CD8-positive, alpha-beta memory T cell (primary cell): Measurements from ENCODE around the gene CD22. TPM values are rescaled to one million over a fixed set of nuclear protein-coding genes. Genes with fewer than 3 reads are reported as not detected.

Experiments
- CTCF ChIA-PET: fragments of 350-600 bp; sonication (Branson Sonifier 250); formaldehyde crosslinking; loops from one replicate; lab custom pipeline; 2021; ENCODE audit warnings: antibody characterized with exemption; lab: Charles Lee
- POLR2A ChIA-PET: fragments of 350-600 bp; sonication (Branson Sonifier 250); formaldehyde crosslinking; loops from one replicate; lab custom pipeline; 2021; ENCODE audit warnings: antibody characterized with exemption; lab: Charles Lee
- DNase-seq, 5 donors: peaks; one replicate each; pipeline versions ENCODE4 v3.0.0 to v3.0.0-alpha.2; 2020 to 2022; ENCODE audit warnings: mixed read lengths in 1 of 5
- H3K27ac ChIP-seq: one replicate; pipeline ENCODE4 v1.7.0; 2013; ENCODE audit warnings: low read depth, mild to moderate bottlenecking, low read length, moderate library complexity
- H3K27me3 ChIP-seq: 2 replicates; pipeline ENCODE4 v1.7.0; 2013; ENCODE audit warnings: low read length, mild to moderate bottlenecking; ENCODE audit not compliant: insufficient read depth, poor library complexity, severe bottlenecking
- H3K36me3 ChIP-seq: 2 replicates; pipeline ENCODE4 v1.7.0; 2013; ENCODE audit warnings: mild to moderate bottlenecking, low read length, moderate library complexity; ENCODE audit not compliant: insufficient read depth
- H3K4me1 ChIP-seq: 2 replicates; pipeline ENCODE4 v1.7.0; 2013; ENCODE audit warnings: mild to moderate bottlenecking, low read length, moderate library complexity; ENCODE audit not compliant: insufficient read depth
- H3K4me3 ChIP-seq: 2 replicates; pipeline ENCODE4 v1.7.0; 2013; ENCODE audit warnings: mild to moderate bottlenecking, low read length
- H3K9me3 ChIP-seq: 2 replicates; pipeline ENCODE4 v1.7.0; 2013; ENCODE audit warnings: mild to moderate bottlenecking, low read length
- H3K27ac Mint-ChIP-seq, 8 donors: one replicate each; pipeline ENCODE4 v1.8.0; 2020 to 2021; ENCODE audit warnings: mixed read lengths in 8 of 8, mild to moderate bottlenecking in 6 of 8, inconsistent platforms in 3 of 8, moderate library complexity in 3 of 8
- H3K27me3 Mint-ChIP-seq, 2 donors: one replicate each; pipeline ENCODE4 v1.8.0; 2020 to 2021; ENCODE audit warnings: mixed read lengths in 2 of 2, mild to moderate bottlenecking in 1 of 2, moderate library complexity in 1 of 2
- H3K36me3 Mint-ChIP-seq, 3 donors: one replicate each; pipeline ENCODE4 v1.8.0; 2020 to 2021; ENCODE audit warnings: mixed read lengths in 3 of 3, inconsistent platforms in 1 of 3, mild to moderate bottlenecking in 1 of 3
- H3K4me1 Mint-ChIP-seq, 3 donors: one replicate each; pipeline ENCODE4 v1.8.0; 2020 to 2021; ENCODE audit warnings: mixed read lengths in 3 of 3, inconsistent platforms in 1 of 3, mild to moderate bottlenecking in 1 of 3
- H3K4me3 Mint-ChIP-seq, 7 donors: one replicate each; pipeline ENCODE4 v1.8.0; 2020 to 2021; ENCODE audit warnings: mixed read lengths in 7 of 7, mild to moderate bottlenecking in 6 of 7, moderate library complexity in 4 of 7, inconsistent platforms in 2 of 7
- H3K9me3 Mint-ChIP-seq, 5 donors: one replicate each; pipeline ENCODE4 v1.8.0; 2020 to 2022; ENCODE audit warnings: mixed read lengths in 5 of 5, mild to moderate bottlenecking in 3 of 5, moderate library complexity in 2 of 5, inconsistent platforms in 1 of 5
- polyA plus RNA-seq: library from polyadenylated mRNA; unstranded; fragments of 300-500 nt; fragmentation: Illumina TruSeq; gene quantifications from one replicate; pipeline ENCODE4 v1.2.3, GENCODE V29; 2021
- total RNA-seq, 2 experiments: library from RNA; stranded (reverse); gene quantifications; one replicate each; pipeline ENCODE4 v1.2.3, GENCODE V29; 2021

CD22 gene
- total and polyA plus RNA-seq, 3 experiments from 2014 or later, result 0.09 TPM; not detected in 2

DNA sequence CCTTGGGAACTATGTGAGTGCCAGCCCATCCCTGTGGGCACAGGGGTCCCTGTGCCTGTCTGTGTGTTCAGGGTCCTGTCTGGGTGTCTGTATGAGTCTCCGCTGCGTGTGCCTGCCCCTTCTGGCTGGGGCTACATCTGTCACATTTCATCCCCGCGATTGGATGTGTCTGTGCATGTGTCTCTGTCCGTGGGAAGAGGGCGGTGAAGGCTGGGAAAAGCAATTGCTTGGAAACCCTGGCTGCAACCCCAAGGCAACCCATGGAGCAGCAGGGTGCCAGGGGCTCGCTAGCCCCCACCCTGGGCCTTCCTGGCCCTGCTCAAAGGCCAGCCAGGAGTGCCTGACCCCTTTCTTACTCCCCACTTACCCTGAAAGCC is 35.6 kb upstream of the CD22 start:
- no peaks in the 10 kb centered on the region for H3K27me3 ChIP-seq
- no peak overlapping the region for H3K27ac ChIP-seq
- DNase-seq, result no peak
- no peaks in the 10 kb centered on the region for H3K9me3 ChIP-seq
- ChIA-PET POLR2A (no interaction called here), CTCF (no interaction called here)
- H3K36me3 ChIP-seq, result no peaks in the 10 kb centered on the region
- H3K9me3 Mint-ChIP-seq, result no peaks in the 10 kb centered on the region
- H3K4me1 ChIP-seq, result peaks cover 10% of the 10 kb centered on the region
- no peak overlapping the region for H3K4me3 ChIP-seq
- no peak overlapping the region for H3K27ac Mint-ChIP-seq
- H3K36me3 Mint-ChIP-seq, result no peaks in the 10 kb centered on the region
- H3K27me3 Mint-ChIP-seq, result peaks cover 0 to 3% of the 10 kb centered on the region in 2 donors
- H3K4me3 Mint-ChIP-seq, result no peak overlapping the region
- peaks cover 0 to 9% (median 6%) of the 10 kb centered on the region in 3 donors for H3K4me1 Mint-ChIP-seq

DNA sequence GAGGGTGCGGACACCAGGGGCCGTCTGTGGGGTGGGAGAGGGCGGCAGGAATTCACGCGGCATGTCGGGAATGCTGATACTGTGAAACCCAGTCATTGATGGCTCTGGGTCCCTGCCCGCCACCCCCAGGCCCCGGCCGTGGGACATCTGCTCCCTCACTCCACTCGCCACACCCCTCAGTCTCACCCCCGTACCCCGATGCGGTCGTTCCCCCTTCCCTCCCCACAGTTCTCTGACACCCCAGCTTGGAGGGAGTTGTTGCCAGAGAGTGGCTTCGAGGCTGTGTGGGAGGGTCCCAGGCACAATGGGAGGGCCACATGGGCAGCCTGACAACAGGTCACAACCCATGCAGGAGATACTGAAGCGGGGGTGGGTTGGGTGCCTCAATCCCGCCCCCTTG is 35.2 kb upstream of the CD22 start:
- Histone ChIP-seq H3K4me3 (no peak overlapping the region), H3K27me3 (no peaks in the 10 kb centered on the region), H3K4me1 (peaks cover 10% of the 10 kb centered on the region), H3K27ac (no peak overlapping the region), H3K9me3 (no peaks in the 10 kb centered on the region), H3K36me3 (no peaks in the 10 kb centered on the region)
- H3K27me3 Mint-ChIP-seq, result peaks cover 0 to 3% of the 10 kb centered on the region in 2 donors
- no peak overlapping the region for H3K27ac Mint-ChIP-seq
- ChIA-PET POLR2A (no interaction called here), CTCF (no interaction called here)
- H3K4me3 Mint-ChIP-seq, result no peak overlapping the region
- no peaks in the 10 kb centered on the region for H3K9me3 Mint-ChIP-seq
- H3K36me3 Mint-ChIP-seq, result no peaks in the 10 kb centered on the region
- no peak for DNase-seq
- H3K4me1 Mint-ChIP-seq, result peaks cover 0 to 9% (median 6%) of the 10 kb centered on the region in 3 donors

DNA sequence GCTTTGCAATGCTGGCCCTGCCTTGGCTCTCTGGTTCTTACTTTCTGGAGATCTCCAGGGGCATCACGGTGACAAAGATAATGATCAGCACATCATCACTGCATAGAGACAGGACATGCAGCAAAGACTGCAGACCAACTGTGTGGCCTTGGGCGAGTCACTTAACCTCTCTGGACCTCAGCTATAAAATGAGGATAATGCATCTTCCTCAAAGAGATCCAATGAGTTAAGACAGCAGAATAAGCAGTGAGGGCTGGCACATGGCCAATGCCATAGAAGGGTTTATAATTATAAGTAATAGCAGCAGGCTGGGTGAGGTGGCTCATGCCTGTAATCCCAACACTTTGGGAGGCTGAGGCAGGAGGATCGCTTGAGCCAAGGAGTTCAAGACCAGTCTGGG is 34.7 kb upstream of the CD22 start:
- no peak overlapping the region for H3K4me3 Mint-ChIP-seq
- no peak overlapping the region for H3K27ac ChIP-seq
- H3K36me3 ChIP-seq, result no peaks in the 10 kb centered on the region
- ChIA-PET POLR2A (no interaction called here), CTCF (no interaction called here)
- H3K4me3 ChIP-seq, result no peak overlapping the region
- H3K27ac Mint-ChIP-seq, result peak overlapping the region in 3 of 8 donors; percentile 17 to 74 (median 39)
- H3K27me3 ChIP-seq, result no peaks in the 10 kb centered on the region
- peaks cover 0 to 9% (median 6%) of the 10 kb centered on the region in 3 donors for H3K4me1 Mint-ChIP-seq
- H3K9me3 ChIP-seq, result no peaks in the 10 kb centered on the region
- peaks cover 0 to 3% of the 10 kb centered on the region in 2 donors for H3K27me3 Mint-ChIP-seq
- peaks cover 10% of the 10 kb centered on the region for H3K4me1 ChIP-seq
- DNase-seq, result no peak
- H3K36me3 Mint-ChIP-seq, result no peaks in the 10 kb centered on the region
- H3K9me3 Mint-ChIP-seq, result no peaks in the 10 kb centered on the region

DNA sequence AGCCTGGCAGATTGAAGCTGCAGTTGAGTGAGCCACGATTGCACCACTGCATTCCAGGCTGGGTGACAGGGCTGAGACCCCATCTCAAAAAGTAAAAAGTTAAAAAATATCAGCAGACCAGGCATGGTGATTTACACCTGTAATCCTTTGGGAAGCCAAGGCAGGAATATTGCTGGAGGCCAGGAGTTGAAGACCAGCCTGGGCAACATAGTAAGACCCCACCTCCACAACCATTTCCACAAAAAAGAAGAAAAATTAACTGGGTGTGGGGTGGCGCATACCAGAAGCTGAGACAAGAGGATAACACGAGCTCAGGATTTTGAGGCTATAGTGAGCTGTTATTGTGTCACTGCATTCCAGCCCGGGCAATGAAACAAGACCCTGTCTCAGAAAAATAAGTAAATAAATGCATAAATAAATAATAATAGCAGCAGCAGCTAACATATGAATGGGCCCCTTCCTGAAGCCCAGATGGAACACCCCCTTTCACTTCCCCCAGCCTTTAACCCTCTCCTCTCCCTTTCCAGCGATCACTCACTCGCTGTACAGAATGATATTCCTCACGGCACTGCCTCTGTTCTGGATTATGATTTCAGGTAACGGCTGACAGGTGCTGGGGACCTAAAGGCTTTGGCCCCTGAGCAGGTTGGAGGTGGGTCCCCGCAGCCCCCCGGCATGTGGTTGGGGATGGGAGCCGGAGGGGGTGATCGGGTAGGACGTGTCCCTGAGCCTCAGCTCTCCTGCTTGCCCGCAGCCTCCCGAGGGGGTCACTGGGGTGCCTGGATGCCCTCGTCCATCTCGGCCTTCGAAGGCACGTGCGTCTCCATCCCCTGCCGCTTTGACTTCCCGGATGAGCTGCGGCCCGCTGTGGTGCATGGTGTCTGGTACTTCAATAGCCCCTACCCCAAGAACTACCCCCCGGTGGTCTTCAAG is 33.9 kb upstream of the CD22 start:
- ChIA-PET POLR2A (interaction anchor here (0.7 to 0.9 kb wide), 2 partner anchors 25 to 123 kb away, joined by 3 to 4 read pairs; no protein-coding TSS in a partner anchor), CTCF (no interaction called here)
- Histone ChIP-seq H3K27ac (no peak overlapping the region), H3K36me3 (no peaks in the 10 kb centered on the region), H3K4me3 (no peak overlapping the region), H3K4me1 (peaks cover 10% of the 10 kb centered on the region), H3K9me3 (no peaks in the 10 kb centered on the region), H3K27me3 (no peaks in the 10 kb centered on the region)
- DNase-seq, result no peak
- H3K9me3 Mint-ChIP-seq, result no peaks in the 10 kb centered on the region
- H3K27me3 Mint-ChIP-seq, result peaks cover 0 to 3% of the 10 kb centered on the region in 2 donors
- H3K4me1 Mint-ChIP-seq, result peaks cover 0 to 9% (median 6%) of the 10 kb centered on the region in 3 donors
- no peaks in the 10 kb centered on the region for H3K36me3 Mint-ChIP-seq
- peak overlapping the region in 3 of 7 donors; percentile 22 to 37 (median 24) for H3K4me3 Mint-ChIP-seq
- peak overlapping the region in 1 of 8 donors; percentile 74 for H3K27ac Mint-ChIP-seq

DNA sequence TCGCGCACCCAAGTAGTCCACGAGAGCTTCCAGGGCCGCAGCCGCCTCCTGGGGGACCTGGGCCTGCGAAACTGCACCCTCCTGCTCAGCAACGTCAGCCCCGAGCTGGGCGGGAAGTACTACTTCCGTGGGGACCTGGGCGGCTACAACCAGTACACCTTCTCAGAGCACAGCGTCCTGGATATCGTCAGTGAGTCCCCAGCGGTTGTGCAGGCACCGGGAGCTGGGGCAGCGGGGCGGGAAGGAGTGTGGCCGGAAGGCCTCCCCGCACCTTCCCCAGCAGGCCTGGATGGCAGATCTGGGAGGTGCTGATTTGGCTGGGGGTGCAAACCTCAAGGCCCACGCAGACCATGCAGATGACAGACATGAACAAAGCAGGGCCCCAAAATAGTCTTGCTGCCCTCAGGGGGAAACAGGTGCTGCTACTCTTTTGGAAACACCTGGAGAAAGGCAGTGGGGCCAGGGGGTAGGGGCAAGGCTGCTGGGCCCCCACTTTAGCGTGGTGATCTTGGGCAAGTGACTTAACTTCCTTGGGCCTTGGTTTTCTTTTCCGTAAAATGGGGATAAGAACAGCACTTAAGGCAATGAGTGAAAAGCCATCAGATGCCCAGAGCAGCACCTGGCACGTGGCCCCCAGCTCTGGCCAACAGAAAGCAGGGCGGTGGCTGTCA is 33.1 kb upstream of the CD22 start:
- peak overlapping the region in 4 of 7 donors; percentile 22 to 58 (median 30) for H3K4me3 Mint-ChIP-seq
- peaks cover 0 to 3% of the 10 kb centered on the region in 2 donors for H3K27me3 Mint-ChIP-seq
- H3K27ac ChIP-seq, result no peak overlapping the region
- H3K9me3 Mint-ChIP-seq, result no peaks in the 10 kb centered on the region
- H3K4me1 Mint-ChIP-seq, result peaks cover 0 to 9% (median 6%) of the 10 kb centered on the region in 3 donors
- H3K27me3 ChIP-seq, result no peaks in the 10 kb centered on the region
- POLR2A ChIA-PET, result interaction anchor here (0.7 to 0.9 kb wide), 2 partner anchors 26 to 124 kb away, joined by 3 to 4 read pairs; no protein-coding TSS in a partner anchor
- no peaks in the 10 kb centered on the region for H3K36me3 Mint-ChIP-seq
- H3K4me1 ChIP-seq, result peaks cover 10% of the 10 kb centered on the region
- no peaks in the 10 kb centered on the region for H3K9me3 ChIP-seq
- H3K4me3 ChIP-seq, result no peak overlapping the region
- H3K36me3 ChIP-seq, result no peaks in the 10 kb centered on the region
- DNase-seq, result peak in 3 of 5 donors; percentile 20 to 58 (median 35)
- H3K27ac Mint-ChIP-seq, result peak overlapping the region in 1 of 8 donors; percentile 74
- CTCF ChIA-PET, result no interaction called here

DNA sequence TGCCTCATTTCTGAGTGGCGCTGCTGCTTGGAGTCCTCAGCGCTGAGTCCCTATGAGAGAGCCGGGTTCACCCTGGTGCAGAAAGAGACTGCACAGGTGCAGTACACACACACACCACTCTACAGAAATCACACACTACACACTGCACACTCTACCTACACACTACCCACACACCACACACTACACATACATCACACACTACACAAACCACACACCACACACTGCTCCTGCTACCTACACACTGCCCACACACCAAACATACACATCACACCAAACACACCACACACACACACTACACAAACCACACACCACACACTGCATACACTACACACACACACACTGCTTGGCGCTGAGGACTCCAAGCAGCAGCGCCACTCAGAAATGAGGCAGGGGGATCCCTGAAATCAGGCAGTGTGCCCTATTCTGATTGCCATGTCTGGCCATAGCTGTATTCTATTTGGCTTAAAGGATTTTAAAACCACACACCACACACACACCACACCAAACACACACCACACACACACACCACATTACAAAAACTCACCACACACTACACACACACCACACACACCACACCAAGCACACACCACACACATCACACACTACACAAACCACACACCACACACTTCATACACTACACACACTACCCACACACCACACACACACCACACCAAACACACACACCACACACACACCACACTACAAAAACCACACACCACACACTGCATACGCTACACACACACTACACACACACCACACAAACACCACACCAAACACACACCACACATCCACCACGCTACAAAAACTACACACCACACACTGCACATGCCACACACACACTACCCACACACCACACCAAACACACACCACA is 32.1 kb upstream of the CD22 start:
- no peaks in the 10 kb centered on the region for H3K27me3 ChIP-seq
- Mint-ChIP-seq H3K36me3 (no peaks in the 10 kb centered on the region), H3K9me3 (no peaks in the 10 kb centered on the region), H3K27ac (no peak overlapping the region), H3K4me3 (no peak overlapping the region), H3K4me1 (peaks cover 0 to 9% (median 6%) of the 10 kb centered on the region in 3 donors), H3K27me3 (peaks cover 0 to 4% of the 10 kb centered on the region in 2 donors)
- no peaks in the 10 kb centered on the region for H3K36me3 ChIP-seq
- H3K9me3 ChIP-seq, result no peaks in the 10 kb centered on the region
- POLR2A ChIA-PET, result no interaction called here
- H3K4me3 ChIP-seq, result no peak overlapping the region
- DNase-seq, result no peak
- H3K27ac ChIP-seq, result no peak overlapping the region
- CTCF ChIA-PET, result no interaction called here
- H3K4me1 ChIP-seq, result peaks cover 10% of the 10 kb centered on the region

DNA sequence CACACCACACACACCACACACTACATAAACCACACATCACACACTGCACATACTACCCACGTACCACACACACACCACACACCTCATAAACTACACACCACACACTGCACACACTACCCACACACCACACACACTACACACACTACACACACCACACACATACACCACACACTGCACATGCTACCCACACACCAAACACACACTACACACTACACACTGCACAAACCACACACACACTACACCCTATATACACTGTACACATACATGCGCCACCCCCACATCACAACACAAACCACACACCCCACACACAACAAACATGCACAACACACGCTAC is 31.5 kb upstream of the CD22 start:
- no peak overlapping the region for H3K27ac ChIP-seq
- no peaks in the 10 kb centered on the region for H3K36me3 ChIP-seq
- Mint-ChIP-seq H3K27me3 (peaks cover 0 to 4% of the 10 kb centered on the region in 2 donors), H3K9me3 (no peaks in the 10 kb centered on the region), H3K36me3 (no peaks in the 10 kb centered on the region), H3K27ac (no peak overlapping the region), H3K4me1 (peaks cover 0 to 9% (median 6%) of the 10 kb centered on the region in 3 donors), H3K4me3 (no peak overlapping the region)
- H3K9me3 ChIP-seq, result no peaks in the 10 kb centered on the region
- DNase-seq, result no peak
- POLR2A ChIA-PET, result no interaction called here
- H3K4me1 ChIP-seq, result peaks cover 10% of the 10 kb centered on the region
- CTCF ChIA-PET, result no interaction called here
- no peak overlapping the region for H3K4me3 ChIP-seq
- H3K27me3 ChIP-seq, result no peaks in the 10 kb centered on the region
